SIG-M5 treated with dmso at 0.1 percent for 504 hours (cell line): ENCODE results near the gene NEXN.
"Not testable (repeated sequence)": the region's sequence is repeated elsewhere in the genome, so short reads cannot be mapped to it uniquely, and the experiment has no call there.

Experiments
- DNase-seq: peaks from one replicate; lab custom pipeline; 2025; ENCODE audit not compliant: unreplicated experiment; lab: John Stamatoyannopoulos, UW

Gene NEXN

GRCh38 chr1:77958391-77958790 is 70.0 kb downstream of the NEXN start:
- DNase-seq = no peak

GRCh38 chr1:77958850-77959249 is 70.4 kb downstream of the NEXN start:
- no peak for DNase-seq

- no peak for DNase-seq
Observed at GRCh38 chr1:77961392-77961791, 73.0 kb downstream of the NEXN start.

- DNase-seq = no peak
Observed at GRCh38 chr1:77966291-77966690, 77.9 kb downstream of the NEXN start.

GRCh38 chr1:77970192-77970591 is 81.8 kb downstream of the NEXN start:
- no peak for DNase-seq

- no peak for DNase-seq
Observed at GRCh38 chr1:77972080-77972479, 83.7 kb downstream of the NEXN start.

- DNase-seq = peak; percentile 12
Observed at GRCh38 chr1:77975386-77975785, 87.0 kb downstream of the NEXN start.

DNA sequence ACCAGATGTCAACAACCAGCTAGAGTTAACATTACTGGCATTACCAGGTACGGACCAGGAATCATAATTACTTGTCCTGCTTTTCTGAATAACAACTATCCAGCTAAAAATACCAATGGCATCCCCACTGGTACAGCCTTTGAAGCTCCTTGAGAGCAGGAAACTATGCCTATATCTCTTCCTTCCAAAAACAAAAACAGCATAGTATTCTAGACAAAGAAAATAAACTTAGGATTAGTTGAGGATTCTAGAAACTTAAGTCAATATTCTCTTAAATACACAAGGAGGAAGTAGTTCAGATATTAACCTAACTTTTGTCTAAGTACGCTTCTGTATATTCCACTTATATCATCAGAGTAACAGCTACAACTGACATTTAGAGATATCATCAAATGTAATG is 87.5 kb downstream of the NEXN start:
- DNase-seq = no peak

GRCh38 chr1:77976433-77977076 is 88.1 kb downstream of the NEXN start:
- peak; percentile 27 for DNase-seq

DNA sequence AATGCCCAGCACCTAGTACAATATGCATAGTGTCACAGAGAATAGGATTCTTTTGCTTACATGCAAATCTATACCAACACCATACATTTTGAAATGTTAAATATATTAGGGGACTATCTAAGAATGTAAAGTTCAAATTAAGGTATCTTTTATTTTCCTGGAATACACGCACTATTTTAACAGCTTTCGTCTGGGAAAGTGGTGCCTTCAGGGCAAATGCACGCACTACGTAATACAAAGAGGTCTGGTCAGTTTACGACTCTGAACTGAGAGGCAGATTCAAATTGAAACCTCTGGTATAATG is 89.5 kb downstream of the NEXN start:
- no peak for DNase-seq

DNA sequence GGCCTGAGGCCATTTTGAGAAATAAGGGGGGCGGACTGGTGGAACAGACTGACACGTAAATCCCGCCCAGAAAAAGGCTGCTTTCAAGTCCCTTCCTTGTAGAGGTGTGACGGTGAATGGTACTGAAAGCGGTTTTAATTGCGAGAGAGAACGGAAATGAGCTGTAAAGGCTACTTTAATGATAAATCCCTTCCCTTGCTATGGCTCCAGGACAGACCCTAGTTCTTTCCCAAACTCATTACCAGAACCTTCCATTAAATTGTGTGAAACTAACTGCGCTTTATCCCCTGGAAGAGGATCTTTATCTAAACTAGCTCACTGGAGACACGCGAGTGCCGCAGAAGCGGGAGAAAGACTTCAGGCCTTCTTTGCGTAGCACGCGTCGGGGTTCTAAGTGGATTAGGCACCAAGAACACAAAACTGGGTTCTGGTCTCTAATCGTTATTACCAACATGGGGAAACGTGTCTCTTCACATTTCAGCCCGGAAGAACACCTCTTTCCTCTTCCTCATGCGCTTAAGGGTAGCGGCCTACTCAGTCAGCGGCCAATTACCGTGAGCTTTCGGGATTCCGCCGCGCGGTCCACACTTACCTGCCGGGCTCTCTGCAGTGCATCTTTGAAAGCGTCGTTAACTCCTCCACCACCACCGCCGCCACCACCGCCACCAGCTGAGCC is 90.0 kb downstream of the NEXN start:
- peak; percentile 93 for DNase-seq

DNA sequence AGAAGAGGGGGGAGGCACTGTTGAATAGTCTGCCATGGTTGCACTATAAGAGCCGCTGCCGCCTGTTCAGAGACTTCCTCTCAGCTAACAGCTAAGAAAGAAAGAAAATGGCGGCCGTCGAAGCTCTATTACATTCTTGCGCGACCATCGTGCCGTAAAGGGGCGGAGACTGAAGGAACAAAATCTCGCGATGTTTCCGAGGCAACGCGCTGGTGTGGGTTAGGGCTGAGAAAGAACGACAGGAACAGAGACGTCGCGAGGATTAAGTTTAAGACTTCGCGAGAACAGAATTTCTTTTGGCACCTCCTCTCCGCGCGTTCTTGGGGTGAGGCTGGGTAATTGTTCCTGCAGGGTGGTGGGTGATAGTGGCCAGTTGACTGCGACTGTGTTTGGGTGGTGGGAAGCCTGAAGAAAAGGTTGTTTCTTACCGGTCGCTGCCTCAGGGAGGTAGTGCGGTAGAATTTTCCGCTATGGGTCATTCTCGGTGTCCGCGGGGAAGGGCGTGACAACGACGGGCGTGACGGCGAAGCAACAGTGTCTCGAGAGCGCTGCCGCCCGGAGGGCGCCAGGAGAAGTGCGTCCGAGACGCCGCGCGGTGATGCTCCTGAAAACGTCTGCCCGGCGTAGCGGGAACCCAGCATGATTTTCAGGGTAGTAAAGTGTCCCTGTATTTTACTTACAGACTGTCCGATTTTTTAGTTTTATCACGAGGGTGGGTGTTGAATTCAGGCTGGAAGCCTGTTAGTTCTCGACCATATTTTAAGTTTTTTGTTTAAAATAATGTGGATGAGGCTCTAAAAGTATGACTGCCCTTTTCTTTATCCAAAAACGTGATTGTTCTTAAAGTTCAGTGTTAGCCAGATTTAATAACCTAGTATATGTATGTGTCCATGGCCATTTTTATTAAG is 90.8 kb downstream of the NEXN start, which contains the start of gene FUBP1:
TSS of gene FUBP1 (minus strand) at position 104 of the 908 bp plus-strand sequence. CDS start at position 36, 68 bp downstream.
- peak; percentile 99 for DNase-seq

DNA sequence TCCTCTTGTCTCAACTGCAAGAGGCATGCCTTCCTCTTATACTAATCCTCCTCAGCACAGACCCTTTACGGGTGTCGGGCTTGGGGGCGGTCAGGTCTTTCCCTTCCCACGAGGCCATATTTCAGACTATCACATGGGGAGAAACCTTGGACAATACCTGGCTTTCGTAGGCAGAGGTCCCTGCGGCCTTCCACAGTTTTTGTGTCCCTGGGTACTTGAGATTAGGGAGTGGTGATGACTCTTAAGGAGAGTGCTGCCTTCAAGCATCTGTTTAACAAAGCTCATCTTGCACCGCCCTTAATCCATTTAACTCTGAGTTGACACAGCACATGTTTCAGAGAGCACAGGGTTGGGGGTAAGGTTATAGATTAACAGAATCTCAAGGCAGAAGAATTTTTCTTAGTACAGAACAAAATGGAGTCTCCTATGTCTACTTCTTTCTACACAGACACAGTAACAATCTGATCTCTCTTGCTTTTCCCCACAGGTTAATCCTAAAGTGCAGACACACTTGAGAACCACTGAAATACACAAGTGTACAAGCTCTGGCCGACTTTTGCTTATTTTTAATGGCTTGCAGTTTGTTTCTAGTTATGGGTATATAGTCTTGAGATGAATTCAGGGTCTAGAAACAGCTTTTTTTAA is 95.0 kb downstream of the NEXN start:
- DNase-seq = not testable (repeated sequence)

GRCh38 chr1:77983997-77984355 is 95.6 kb downstream of the NEXN start:
- DNase-seq = no peak

DNA sequence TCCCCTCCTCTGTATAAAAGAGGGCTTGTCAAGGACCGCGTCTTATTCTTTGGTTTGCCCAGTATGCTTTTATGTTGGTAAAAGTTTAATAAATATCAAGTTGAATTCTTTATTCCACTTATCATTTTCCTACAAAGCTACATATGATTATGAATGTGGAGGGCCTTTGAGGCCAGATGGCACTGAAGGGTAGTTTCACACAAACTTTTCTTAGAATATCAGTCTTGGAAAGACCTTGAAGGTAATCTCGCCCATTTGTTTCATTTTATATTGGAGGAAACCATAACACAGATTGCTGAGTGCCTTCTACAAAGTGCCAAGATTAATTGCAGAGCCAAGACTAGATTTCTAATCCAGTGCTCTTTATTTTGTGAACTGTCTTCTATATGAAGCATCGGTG is 96.2 kb downstream of the NEXN start:
- DNase-seq = no peak

- peak; percentile 14 for DNase-seq
Observed at GRCh38 chr1:77986810-77987209, 98.4 kb downstream of the NEXN start.

GRCh38 chr1:77987919-77988318 is 99.5 kb downstream of the NEXN start:
- DNase-seq = no peak

DNA sequence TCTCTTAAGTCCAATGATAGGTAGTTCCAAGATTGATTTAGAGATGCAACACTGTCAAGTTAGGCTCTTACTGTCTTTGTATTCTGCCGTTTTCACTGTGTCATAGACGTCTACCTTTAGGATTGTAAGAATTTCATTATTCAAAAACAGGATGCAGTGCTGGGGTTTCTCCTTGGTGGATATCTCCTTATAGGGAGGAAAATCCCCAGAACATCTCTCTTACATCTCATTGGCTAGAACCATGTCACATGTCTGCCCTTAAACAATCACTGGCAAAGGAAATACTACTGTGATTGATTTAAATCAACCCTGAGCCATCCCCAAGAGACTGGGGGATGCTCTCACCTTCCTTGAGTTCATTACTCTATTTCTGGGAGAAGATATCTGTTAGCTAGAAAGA is 101.3 kb downstream of the NEXN start:
- no peak for DNase-seq

GRCh38 chr1:77990629-77991204 is 102.3 kb downstream of the NEXN start:
- no peak for DNase-seq

GRCh38 chr1:77991638-77992037 is 103.2 kb downstream of the NEXN start:
- DNase-seq = no peak
